GF-D8 (cell line): ENCODE results near the gene MTPN.

Experiments
- DNase-seq: peaks from one replicate; lab custom pipeline; 2025; lab: John Stamatoyannopoulos, UW

Gene MTPN

GRCh38 chr7:135884495-135885232 lies 92.5 kb downstream of the MTPN start:
- no peak for DNase-seq

- DNase-seq, result no peak
These were observed 97.9 kb downstream of the MTPN start for GRCh38 chr7:135879233-135879632.

GRCh38 chr7:135878284-135878683 lies 98.9 kb downstream of the MTPN start:
- DNase-seq, result no peak

- no peak for DNase-seq
These were observed 99.4 kb downstream of the MTPN start for GRCh38 chr7:135877805-135878204.
